GM12878 (cell line): ENCODE results near the gene ARIH2. TPM values are rescaled to one million over a fixed set of nuclear protein-coding genes. Genes with fewer than 3 reads are reported as not detected.

Source experiments
- ATAC-seq: fragments of 200-7000 bp; cut with Tn5 transposase; 3 replicates; pipeline ENCODE4 v1.9.1; 2020; ENCODE audit warnings: mild to moderate bottlenecking, moderate library complexity
- BruUV-seq: library from RNA; stranded (reverse); fragments of 400-500 nt; replicated peaks from 2 replicates; lab custom pipeline; 2021; lab: Mats Ljungman, UMichigan
- CTCF ChIA-PET: fragments of 300-600 bp; sonication (Branson Sonifier 250); formaldehyde crosslinking; extraction: SDS; loops from one replicate; lab custom pipeline; 2021; ENCODE audit warnings: inconsistent platforms; lab: Yijun Ruan, JAX
- POLR2A ChIA-PET: fragments of 350-600 bp; formaldehyde crosslinking; extraction: SDS; loops from one replicate; lab custom pipeline; 2021; ENCODE audit warnings: inconsistent platforms; lab: Charles Lee
- RAD21 ChIA-PET: fragments of 300-600 bp; sonication (Branson Sonifier 250); formaldehyde crosslinking; loops from one replicate; lab custom pipeline; 2023; ENCODE audit warnings: antibody characterized with exemption; ENCODE audit not compliant: unreplicated experiment; lab: Charles Lee
- SMC1A ChIA-PET: fragments of 300-600 bp; sonication (Branson Sonifier 250); formaldehyde crosslinking; loops from one replicate; lab custom pipeline; 2023; ENCODE audit not compliant: unreplicated experiment, uncharacterized antibody; lab: Charles Lee
- DNase-seq: peaks from one replicate; pipeline ENCODE4 v3.0.0-alpha.2; 2011; ENCODE audit warnings: low read depth, low spot score
- FAIRE-seq: peaks from 3 replicates; lab custom pipeline; 2011; peaks lifted over from hg19 to GRCh38; lab: Jason Lieb, UNC
- H2AFZ ChIP-seq: 2 replicates; pipeline ENCODE4 v1.6.0; 2011; ENCODE audit warnings: low read depth, low read length, control low read depth; ENCODE audit not compliant: control insufficient read depth
- H3K27ac ChIP-seq: 2 replicates; pipeline ENCODE4 v1.5.1; 2011; ENCODE audit warnings: control low read depth; ENCODE audit not compliant: control insufficient read depth, insufficient read depth
- H3K27me3 ChIP-seq, 2 experiments: replicated peaks in 1 of 2; 2 replicates each; pipeline versions ENCODE4 v1.6.0 to v1.6.1; 2011; ENCODE audit warnings: low read length in 1 of 2; ENCODE audit not compliant: control insufficient read depth in 2 of 2, insufficient read depth in 2 of 2
- H3K36me3 ChIP-seq, 2 experiments: 2 replicates each; pipeline ENCODE4 v1.5.1; 2011; ENCODE audit warnings: low read length in 1 of 2; ENCODE audit not compliant: control insufficient read depth in 2 of 2, insufficient read depth in 2 of 2
- H3K4me1 ChIP-seq: 2 replicates; pipeline ENCODE4 v1.6.1; 2011; ENCODE audit warnings: mild to moderate bottlenecking, low read length, moderate library complexity, mixed read lengths; ENCODE audit not compliant: control insufficient read depth, insufficient read depth
- H3K4me2 ChIP-seq: 2 replicates; pipeline ENCODE4 v1.6.0; 2011; ENCODE audit warnings: control low read depth; ENCODE audit not compliant: control insufficient read depth, insufficient read depth
- H3K4me3 ChIP-seq: fragments of 200-600 bp; sonication (generic); 2 replicates; pipeline ENCODE4 v1.5.1; 2016
- H3K79me2 ChIP-seq: 2 replicates; pipeline ENCODE4 v1.6.0; 2011; ENCODE audit warnings: low read length; ENCODE audit not compliant: control insufficient read depth, insufficient read depth
- H3K9ac ChIP-seq: 2 replicates; pipeline ENCODE4 v1.8.0; 2011; ENCODE audit warnings: low read length, control low read depth, mixed read lengths; ENCODE audit not compliant: control insufficient read depth, insufficient read depth
- H3K9me3 ChIP-seq: replicated peaks from 3 replicates; pipeline ENCODE4 v1.5.1; 2011; ENCODE audit warnings: mild to moderate bottlenecking, low read length; ENCODE audit not compliant: control insufficient read depth, insufficient read depth
- H4K20me1 ChIP-seq: 2 replicates; pipeline ENCODE4 v1.6.0; 2011; ENCODE audit not compliant: control insufficient read depth, insufficient read depth
- CREB1 ChIP-seq: IDR thresholded peaks from 2 replicates; pipeline ENCODE4 v1.6.1; 2012; ENCODE audit warnings: low read depth, mild to moderate bottlenecking, inconsistent platforms
- IKZF1 ChIP-seq: fragments of 450-650 bp; conservative IDR thresholded peaks from 2 replicates; pipeline ENCODE4 v1.6.1; 2017; ENCODE audit warnings: antibody characterized with exemption, mild to moderate bottlenecking
- NKRF ChIP-seq: fragments of 450-650 bp; conservative IDR thresholded peaks from 2 replicates; pipeline ENCODE4 v1.6.1; 2017; ENCODE audit warnings: mild to moderate bottlenecking, moderate library complexity
- PML ChIP-seq: IDR thresholded peaks from 2 replicates; pipeline ENCODE4 v1.6.1; 2012; ENCODE audit warnings: low read length, inconsistent platforms
- WGBS: methylation state at CpG from one replicate; pipeline ENCODE4 v1.1.6; 2016; ENCODE audit warnings: low lambda C conversion rate; ENCODE audit not compliant: insufficient replicate concordance, insufficient coverage; ENCODE audit errors: missing lambda C conversion rate; 5-methylcytosine and 5-hydroxymethylcytosine counted together
- in situ Hi-C: fragments of 300-500 bp; cut with MboI; formaldehyde crosslinking; loops from 9 replicates; pipeline ENCODE4 v1.14.3; 2018; ENCODE audit warnings: mixed read lengths
- intact Hi-C: fragments of 100-400 bp; cut with micrococcal nuclease; formaldehyde crosslinking; loops from one replicate; pipeline ENCODE4 v1.14.2; 2022; ENCODE audit not compliant: unreplicated experiment
- polyA plus RNA-seq, 11 experiments: library from polyadenylated mRNA; depleted of rRNA in 4 of 11; unstranded in 6 of 11; stranded (reverse) in 5 of 11; fragments of >200 nt; fragmentation: Nextera tagmentation in 4 of 11; fragmentation: Illumina TruSeq in 1 of 11; extraction: Ambion mirVana in 4 of 11; extraction: Trizol in 1 of 11; gene quantifications; 1 replicate in 1 of 11; 2 replicates in 10 of 11; pipeline versions ENCODE4 v1.2.1 to v1.2.3, GENCODE V29; 2011 to 2016; ENCODE audit warnings: inconsistent platforms in 2 of 11, missing spikeins in 2 of 11, low read depth in 1 of 11
- total RNA-seq, 4 experiments: library from RNA; depleted of rRNA in 3 of 4; stranded (reverse); fragments of >200 nt in 3 of 4; fragmentation: Illumina TruSeq in 1 of 4; extraction: Trizol in 1 of 4; gene quantifications; 2 replicates each; pipeline versions ENCODE4 v1.2.1 to v1.2.3, GENCODE V29; 2013 to 2021

The ARIH2 gene
- total and polyA plus RNA-seq, 10 of the 15 experiments (the other 5 are each of a cell fraction or from before 2014, with no cell fraction given) = 18.7 to 74.7 (median 63.7) TPM

- DNase-seq = no peak
- Histone ChIP-seq H3K4me3 (peak overlapping the region; percentile 78), H4K20me1 (peaks cover 5% of the 10 kb centered on the region; the same call in 1 of the 2 replicates), H3K27me3 (no peaks in the 10 kb centered on the region)
- SMC1A ChIA-PET = interaction anchor here (0.9 to 4.9 kb wide), 10 partner anchors 12 to 606 kb away, joined by 3 to 57 read pairs (median 5); partner anchors contain the start of genes DALRD3, IMPDH2, NDUFAF3 and P4HTM
- BruUV-seq = TSS peak; percentile 97
- CTCF ChIA-PET = interaction anchor here (0.6 to 5.5 kb wide), 18 partner anchors 8 to 607 kb away, joined by 3 to 123 read pairs (median 3); partner anchors contain the start of genes DALRD3, IMPDH2, NDUFAF3 and P4HTM
- RAD21 ChIA-PET = interaction anchor here (0.7 to 3.7 kb wide), 14 partner anchors 11 to 797 kb away, joined by 3 to 44 read pairs (median 6); partner anchors contain the start of genes DALRD3, IMPDH2, INKA1 and KLHDC8B
- TF ChIP-seq CREB1 = 0 out of 2 replicates have a peak, but pooled peaks have one; percentile 25
- no peak for TF ChIP-seq IKZF1
- TF ChIP-seq NKRF = 0 out of 2 replicates have a peak, but pooled peaks have one; percentile 28
- TF ChIP-seq PML = no peak
- TF ChIP-seq, all 136 proteins: peak for 2
- intact Hi-C loops = loop anchor here (1.0 to 2.0 kb wide), 2 partner anchors 15 to 16 kb away; partner anchors contain the start of gene P4HTM
- in situ Hi-C loops = no loop called here
- FAIRE-seq = peak; percentile 68
- peaks cover 28% of the 10 kb centered on the region for H3K79me2 ChIP-seq
- H3K4me2 ChIP-seq = peak overlapping the region; percentile 99
- POLR2A ChIA-PET = interaction anchor here (0.9 to 4.0 kb wide), 15 partner anchors 11 to 529 kb away, joined by 3 to 69 read pairs (median 6); partner anchors contain the start of genes DALRD3, IMPDH2, NDUFAF3 and P4HTM
- H3K9me3 ChIP-seq = no peaks in the 10 kb centered on the region
- ATAC-seq = peak; percentile 3
- peaks cover 16% of the 10 kb centered on the region for H3K4me1 ChIP-seq
- H2AFZ ChIP-seq = peak overlapping the region; percentile 86
- H3K27ac ChIP-seq = peak overlapping the region; percentile 70
- H3K9ac ChIP-seq = peak overlapping the region; percentile 95
- no peaks in the 10 kb centered on the region for H3K36me3 ChIP-seq
- WGBS = under 1% methylated on average over 32 of the region's 32 CpGs
Observed at GRCh38 chr3:49006408-49007067, 87.9 kb downstream of the ARIH2 start.
